ENCODE measurements around the gene TIMM9.

DNA sequence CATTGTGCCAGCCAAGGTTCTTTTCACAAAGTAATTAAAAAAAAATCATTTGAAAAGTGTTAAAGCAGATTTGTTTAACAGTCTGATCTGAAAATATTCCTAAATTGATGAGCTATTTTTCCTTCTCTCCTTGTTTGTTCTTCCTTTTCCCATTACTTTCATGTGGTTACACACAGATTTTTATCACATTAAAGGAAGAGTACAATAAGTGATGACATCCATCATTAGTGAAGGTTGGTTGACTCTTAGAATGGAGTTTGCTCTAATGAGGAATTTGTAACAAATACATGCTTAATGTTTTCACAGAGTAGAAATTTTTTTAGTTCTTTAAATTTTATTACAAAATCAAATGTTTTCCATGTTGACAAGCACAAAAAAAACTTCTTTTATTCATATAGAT lies 50.5 kb downstream of the TIMM9 start:
- TF ChIP-seq OSR1 (CRISPR knock-in tag; IDR thresholded peaks at IDR 0.05) (no peak), ZFP3 (CRISPR knock-in tag; IDR thresholded peaks at IDR 0.05) (no peak), BACH2 (CRISPR knock-in tag; IDR thresholded peaks at IDR 0.05; ENCODE audit: borderline replicate concordance) (no peak), ZC3H10 (CRISPR knock-in tag; IDR thresholded peaks at IDR 0.05) (no peak), RARB (CRISPR knock-in tag; IDR thresholded peaks at IDR 0.05) (no peak)
- TF ChIP-seq, protein P1, sequence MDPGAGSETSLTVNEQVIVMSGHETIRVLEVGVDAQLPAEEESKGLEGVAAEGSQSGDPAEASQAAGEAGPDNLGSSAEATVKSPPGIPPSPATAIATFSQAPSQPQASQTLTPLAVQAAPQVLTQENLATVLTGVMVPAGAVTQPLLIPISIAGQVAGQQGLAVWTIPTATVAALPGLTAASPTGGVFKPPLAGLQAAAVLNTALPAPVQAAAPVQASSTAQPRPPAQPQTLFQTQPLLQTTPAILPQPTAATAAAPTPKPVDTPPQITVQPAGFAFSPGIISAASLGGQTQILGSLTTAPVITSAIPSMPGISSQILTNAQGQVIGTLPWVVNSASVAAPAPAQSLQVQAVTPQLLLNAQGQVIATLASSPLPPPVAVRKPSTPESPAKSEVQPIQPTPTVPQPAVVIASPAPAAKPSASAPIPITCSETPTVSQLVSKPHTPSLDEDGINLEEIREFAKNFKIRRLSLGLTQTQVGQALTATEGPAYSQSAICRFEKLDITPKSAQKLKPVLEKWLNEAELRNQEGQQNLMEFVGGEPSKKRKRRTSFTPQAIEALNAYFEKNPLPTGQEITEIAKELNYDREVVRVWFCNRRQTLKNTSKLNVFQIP (CRISPR knock-in tag; IDR thresholded peaks at IDR 0.05; ENCODE audit: borderline replicate concordance, low read depth), result no peak
- TF ChIP-seq, protein P2, sequence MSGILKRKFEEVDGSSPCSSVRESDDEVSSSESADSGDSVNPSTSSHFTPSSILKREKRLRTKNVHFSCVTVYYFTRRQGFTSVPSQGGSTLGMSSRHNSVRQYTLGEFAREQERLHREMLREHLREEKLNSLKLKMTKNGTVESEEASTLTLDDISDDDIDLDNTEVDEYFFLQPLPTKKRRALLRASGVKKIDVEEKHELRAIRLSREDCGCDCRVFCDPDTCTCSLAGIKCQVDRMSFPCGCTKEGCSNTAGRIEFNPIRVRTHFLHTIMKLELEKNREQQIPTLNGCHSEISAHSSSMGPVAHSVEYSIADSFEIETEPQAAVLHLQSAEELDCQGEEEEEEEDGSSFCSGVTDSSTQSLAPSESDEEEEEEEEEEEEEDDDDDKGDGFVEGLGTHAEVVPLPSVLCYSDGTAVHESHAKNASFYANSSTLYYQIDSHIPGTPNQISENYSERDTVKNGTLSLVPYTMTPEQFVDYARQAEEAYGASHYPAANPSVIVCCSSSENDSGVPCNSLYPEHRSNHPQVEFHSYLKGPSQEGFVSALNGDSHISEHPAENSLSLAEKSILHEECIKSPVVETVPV (CRISPR knock-in tag; IDR thresholded peaks at IDR 0.05), result no peak

Measured in SK-N-SH treated with all-trans-retinoic acid at 6 μM for 48 hours (cell line).